T-helper 2 cell treated with Interferon-gamma antibody and Interleukin-4, amounts not matched to agents 100 ng/mL and 5 ng/mL, for 36 hours (primary cell): Measurements from ENCODE around the gene PKP2. TPM values are rescaled to one million over a fixed set of nuclear protein-coding genes. Genes with fewer than 3 reads are reported as not detected.
"Not testable (repeated sequence)": the region's sequence is repeated elsewhere in the genome, so short reads cannot be mapped to it uniquely, and the experiment has no call there.

ENCODE experiments used
- intact Hi-C: fragments of 100-400 bp; cut with micrococcal nuclease; formaldehyde crosslinking; loops from one replicate; pipeline ENCODE4 v1.15.1; 2023
- total RNA-seq: library from RNA; stranded (reverse); gene quantifications from 2 replicates; pipeline ENCODE4 v1.2.3, GENCODE V29; 2022

PKP2 gene
- total RNA-seq, 1 donor from 2014 or later = 0.16 TPM

DNA sequence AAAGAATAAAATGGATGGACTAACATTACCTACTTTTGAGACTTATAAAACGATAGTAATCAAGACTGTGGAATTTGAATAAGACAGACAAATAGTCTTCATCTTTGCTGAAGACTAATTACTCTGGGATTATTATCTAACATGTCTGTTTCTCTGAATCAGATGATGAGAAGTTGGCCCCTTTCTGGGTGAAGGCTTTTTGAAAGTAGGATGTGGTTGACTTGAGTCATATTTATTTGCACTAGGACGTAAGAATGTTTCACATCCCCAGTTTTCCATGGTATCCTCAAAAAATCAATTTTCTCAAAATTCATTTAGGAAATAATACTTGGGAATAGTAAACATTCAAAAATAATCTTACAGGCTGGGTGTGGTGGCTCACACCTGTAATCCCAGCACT, 31.8 kb downstream of the PKP2 start:
- intact Hi-C loops = no loop called here

DNA sequence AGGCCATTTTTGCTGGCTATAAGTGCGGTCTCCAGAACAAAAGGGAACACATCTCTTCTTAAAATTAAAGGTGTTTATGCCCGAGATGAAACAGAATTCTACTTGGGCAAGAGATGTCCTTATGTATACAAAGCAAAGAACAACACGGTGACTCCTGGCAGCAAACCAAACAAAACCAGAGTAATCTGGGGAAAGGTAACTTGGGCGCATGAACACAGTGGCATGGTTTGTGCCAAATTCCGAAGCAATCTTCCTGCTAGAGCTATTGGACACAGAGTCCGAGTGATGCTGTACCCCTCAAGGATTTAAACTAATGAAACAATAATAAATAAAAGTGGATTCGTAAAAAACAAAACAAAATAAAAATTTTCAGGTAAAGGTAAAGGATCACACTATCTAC, 33.4 kb downstream of the PKP2 start:
- intact Hi-C loops = no loop called here

DNA sequence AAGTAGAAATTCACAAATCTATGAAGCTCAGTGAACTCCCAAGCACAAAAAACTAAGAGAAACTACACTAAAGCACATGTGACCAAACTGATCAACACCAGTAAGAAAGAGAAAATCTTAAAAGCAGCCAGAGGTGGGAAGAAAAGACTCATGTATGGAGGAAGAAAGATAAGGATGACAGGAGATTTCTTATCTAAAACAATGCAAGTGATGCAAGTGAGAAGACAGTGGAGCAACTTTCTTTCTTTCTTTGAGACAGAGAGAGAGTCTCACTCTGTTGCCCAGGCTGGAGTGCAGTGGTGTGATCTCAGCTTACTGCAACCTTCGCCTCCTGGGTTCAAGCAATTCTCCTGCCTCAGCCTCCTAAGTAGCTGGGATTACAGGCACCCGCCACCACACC, 34.9 kb downstream of the PKP2 start:
- intact Hi-C loops = not testable (repeated sequence)

DNA sequence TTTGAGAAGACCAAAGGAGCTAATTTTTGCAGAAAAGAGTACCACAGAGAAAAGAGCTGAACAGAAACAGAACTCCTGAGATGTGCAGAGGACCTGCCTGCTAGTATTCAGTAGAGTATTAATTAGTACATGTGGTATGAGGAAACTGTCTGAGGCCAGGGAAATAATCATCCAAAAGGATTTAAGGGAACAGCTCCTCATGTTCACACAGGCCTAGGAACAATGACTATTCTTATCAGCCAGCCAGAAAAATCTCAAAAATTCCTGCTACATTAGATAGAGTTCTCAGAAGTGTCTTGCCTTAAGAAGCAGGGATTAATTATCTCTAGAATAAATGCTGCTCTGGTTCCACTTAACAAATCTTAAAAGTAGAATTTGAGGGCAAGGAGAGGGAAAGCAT, 36.4 kb downstream of the PKP2 start:
- intact Hi-C loops = no loop called here

DNA sequence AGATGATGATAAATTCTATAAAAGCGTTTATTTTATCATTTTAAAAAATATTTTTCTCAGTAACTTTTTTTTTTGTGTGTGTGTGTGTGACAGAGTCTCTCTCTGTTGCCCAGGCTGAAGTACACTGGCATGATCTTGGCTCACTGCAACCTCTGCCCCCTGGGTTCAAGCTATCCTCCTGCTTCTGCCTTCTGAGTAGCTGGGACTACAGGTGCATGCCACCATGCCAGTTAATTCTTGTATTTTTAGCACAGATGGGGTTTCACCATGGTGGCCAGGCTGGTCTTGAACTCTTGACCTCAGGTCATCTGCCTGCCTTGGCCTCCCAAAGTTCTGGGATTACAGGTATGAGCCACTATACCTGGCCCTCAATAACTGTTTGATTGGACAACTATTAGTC, 37.2 kb downstream of the PKP2 start:
- intact Hi-C loops = no loop called here

DNA sequence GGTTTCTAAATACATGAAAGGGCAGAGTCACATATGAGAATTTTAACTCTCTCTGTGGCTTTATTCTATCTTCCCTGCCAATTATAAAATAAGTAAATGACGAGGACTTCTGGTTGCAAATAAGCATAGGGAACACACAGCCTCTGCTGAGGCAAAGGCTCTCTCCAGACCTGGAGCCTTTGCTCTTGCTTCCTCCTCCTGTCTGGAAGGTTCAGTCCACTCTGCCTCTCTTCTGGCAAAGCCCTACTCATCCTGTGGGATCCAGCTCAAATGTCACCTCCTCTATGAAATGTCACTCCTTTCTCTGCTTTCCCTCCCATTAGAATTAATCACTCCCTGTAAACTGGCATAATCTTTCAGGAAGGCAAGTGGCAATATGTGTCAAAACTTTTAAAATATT, 41.9 kb downstream of the PKP2 start:
- intact Hi-C loops = no loop called here

DNA sequence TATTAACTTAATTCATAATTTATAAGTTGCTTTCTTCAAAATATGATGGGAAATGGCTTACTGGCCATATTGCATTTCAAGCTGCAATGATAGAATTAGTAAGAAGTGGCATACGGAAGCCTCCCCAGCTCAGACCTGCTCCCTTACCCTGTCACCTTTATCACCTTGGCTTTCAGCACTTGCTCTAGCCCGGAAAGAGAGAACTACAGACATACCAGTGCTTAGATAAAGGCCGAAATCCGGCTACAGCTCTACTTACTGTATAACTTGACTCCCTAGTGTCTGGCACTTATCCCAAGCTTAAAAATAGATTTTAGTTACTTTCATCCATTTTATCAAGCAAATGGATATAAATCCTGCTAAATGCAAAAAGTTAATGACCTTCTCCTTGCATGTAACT, 42.5 kb downstream of the PKP2 start:
- intact Hi-C loops = no loop called here

DNA sequence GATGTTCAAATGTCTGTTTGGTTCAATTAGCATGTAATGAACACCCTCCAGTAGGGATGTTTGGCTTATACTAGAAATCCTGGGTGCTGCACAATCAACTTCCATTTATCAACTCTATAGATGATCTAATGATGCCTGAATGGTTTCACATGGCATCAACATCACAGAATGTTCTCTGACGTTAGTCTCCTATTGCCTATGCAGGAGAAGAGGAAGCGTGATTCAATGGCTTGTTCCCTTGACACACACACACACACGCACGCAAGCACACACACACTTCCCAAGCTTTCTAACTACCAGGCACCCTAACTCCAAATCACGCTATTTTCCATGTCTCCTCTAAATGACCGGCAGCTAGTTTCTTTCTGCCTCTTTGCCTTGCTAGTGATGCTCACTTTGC, 49.3 kb downstream of the PKP2 start:
- intact Hi-C loops = no loop called here

DNA sequence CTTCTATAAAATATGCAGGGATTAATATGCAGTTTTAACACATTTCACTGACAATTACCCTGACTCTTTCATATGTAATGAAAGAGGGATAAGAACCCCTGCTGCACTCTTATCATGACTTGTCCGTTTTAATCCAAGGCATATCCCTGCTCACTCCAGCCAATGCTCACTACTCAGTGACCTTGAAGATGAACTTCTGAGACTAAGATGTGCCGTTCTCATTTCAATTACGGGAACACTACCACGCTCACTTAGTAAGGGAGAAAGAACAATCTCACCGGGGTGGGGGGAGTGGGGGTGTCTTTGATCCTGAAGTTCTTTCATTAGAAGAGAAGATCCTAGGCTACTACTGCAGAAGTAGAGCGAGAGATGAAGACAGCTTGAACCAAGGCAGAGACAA, 50.5 kb downstream of the PKP2 start:
- intact Hi-C loops = no loop called here

DNA sequence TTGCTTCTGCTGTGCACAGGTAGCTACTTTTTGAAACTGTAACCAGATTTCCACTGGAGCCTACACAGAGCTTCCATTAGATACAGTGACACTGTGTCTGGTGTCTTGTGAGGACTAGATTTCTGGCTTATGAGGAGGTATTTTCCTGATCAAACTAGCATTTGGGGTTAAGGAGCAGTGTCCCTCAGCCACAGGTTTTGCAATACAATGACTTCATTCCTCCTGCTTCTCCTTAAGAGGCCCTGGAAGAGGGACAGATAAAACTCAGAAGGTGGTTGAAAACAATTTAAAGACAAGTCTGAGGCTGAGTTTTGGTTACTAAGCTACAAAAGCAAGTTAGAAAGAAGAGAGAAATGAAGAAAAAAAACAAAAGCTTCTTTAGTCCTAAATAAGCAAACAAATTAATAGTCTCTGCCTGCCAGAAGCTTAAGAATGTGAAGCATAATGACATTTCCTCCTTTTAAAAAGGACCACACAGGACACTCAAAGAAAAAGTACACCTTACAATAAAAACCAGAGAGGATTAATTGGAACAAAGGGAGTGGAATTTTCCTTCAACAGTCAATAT, 53.0 kb downstream of the PKP2 start:
- intact Hi-C loops = no loop called here

DNA sequence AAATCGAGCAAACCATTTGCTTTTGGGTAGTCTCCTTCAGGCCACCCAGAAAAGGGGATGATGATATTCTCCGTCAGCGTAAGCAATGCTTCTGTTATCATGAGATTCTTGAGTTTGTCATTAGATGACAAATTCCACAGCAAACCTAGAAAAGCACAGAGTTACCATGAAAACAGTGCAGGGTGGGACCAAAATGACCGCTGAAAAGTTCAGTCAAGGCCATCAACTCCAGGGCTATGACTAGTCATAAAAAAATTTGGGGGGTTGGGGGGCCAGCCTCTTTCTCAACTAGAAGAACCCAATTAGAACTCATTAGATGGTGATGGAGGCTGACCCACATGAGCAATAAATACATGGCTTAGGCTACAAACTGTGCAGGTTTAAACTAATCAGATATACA, 55.5 kb downstream of the PKP2 start:
- intact Hi-C loops = no loop called here

DNA sequence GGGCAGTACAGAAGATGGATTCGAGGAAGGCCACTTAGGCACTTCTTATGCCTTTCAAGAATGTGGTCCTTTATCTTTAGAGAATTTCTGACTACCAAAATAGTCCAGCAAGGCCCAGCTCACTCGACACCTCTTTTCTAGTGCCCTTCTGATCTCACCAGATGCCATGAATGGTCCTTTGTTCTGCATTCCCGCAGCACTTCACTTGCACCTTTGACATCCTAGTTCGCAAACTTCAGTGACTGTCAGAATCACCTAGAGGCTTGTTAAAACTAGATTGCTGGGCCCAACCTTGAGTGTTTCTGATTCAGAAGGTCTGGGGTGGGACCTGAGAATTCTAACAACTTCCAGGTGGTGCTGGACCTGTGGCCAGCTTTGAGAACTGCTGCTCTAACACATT, 56.7 kb downstream of the PKP2 start:
- intact Hi-C loops = no loop called here

DNA sequence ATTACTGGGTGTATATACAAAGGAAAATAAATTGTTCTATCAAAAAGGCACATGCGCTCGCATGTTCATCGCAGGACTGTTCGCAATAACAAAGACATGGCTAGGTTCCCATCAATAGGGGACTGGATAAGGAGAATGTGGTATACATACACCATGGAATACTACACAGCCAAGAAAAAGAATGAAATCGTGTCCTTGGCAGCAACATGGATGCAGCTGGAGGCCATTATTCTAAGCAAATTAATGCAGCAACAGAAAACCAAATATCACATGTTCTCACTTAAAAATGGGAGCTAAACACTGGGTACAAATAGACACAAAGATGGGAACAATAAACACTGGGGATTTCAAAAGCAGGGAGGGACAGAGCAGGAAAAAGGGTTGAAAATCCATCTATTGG, 58.6 kb downstream of the PKP2 start:
- intact Hi-C loops = no loop called here

DNA sequence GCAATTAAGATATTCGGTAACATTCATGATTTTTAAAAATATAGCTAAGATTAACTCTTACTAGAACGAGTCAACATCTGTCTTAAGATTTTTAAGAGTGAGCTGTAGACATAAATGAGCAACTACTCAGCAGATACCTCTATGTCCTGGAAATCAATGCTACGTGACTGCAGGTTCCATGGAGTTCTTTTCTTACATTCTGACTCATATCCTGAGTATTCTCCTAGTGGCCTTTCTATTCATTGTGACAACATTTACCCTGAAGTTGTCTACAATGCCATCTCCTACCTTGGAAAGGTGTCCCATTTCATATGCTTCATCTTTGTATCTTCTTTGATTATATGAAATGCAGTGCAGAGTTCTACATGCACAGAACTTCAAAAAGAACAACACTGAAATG, 59.9 kb downstream of the PKP2 start:
- intact Hi-C loops = no loop called here

DNA sequence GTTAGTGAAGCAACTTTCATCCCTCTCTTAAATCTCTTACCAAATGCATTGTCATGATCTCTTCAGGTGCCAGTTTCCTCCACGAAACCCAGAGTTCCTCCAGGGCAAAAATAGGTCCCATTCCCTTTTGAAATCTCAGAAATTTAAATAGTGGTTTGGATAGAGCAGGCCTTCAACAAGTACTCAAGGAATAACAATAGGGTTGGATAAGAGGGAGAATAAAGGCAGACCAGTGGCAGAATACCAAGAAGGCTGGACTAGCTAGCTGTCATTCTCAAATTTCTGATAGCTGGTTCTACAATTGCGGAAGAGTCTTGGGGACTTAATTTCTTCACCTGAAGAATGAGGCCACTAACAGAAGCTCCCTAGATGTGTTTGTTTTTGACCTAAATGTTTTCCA, 62.5 kb downstream of the PKP2 start:
- intact Hi-C loops = loop anchor here (2.0 kb wide), 1 partner anchor 33 kb away; no protein-coding TSS in a partner anchor

DNA sequence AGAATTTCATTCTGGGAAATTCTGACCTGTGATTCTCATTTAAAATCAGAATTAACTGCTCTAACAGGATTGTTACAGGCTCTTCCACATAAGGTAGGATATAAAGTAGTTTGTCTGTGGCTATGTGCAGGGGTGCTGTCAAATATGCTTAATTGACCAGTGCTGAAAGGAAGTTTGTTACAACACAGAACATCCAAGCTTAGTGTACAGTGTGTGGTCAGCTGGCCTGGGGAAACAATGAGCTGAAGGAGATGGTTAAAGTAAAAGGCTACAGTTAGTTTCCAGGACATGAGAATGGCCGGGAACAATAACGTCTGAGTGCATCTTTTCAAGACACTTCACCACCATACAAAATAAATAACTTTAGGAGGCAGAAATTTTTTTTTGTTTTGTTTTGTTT, 68.0 kb downstream of the PKP2 start:
- intact Hi-C loops = no loop called here

DNA sequence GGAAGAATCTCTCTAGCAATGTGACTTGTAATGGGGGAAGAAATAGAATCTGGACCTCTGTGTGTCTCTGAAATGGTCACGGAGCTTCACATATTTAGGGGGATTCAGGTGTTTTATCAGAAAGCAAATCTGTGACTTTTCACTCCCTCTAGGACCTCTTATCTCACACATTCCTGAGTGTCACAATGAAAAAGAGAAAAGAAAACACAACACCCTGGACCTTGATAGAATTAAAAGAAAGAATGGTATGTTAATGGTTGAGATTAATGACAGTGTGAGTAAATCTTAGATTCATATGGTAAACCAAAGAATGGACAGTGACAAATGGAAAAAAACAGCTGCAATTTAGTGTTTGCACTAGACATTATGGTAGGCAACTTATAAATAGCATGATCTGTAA, 68.5 kb downstream of the PKP2 start:
- intact Hi-C loops = no loop called here

DNA sequence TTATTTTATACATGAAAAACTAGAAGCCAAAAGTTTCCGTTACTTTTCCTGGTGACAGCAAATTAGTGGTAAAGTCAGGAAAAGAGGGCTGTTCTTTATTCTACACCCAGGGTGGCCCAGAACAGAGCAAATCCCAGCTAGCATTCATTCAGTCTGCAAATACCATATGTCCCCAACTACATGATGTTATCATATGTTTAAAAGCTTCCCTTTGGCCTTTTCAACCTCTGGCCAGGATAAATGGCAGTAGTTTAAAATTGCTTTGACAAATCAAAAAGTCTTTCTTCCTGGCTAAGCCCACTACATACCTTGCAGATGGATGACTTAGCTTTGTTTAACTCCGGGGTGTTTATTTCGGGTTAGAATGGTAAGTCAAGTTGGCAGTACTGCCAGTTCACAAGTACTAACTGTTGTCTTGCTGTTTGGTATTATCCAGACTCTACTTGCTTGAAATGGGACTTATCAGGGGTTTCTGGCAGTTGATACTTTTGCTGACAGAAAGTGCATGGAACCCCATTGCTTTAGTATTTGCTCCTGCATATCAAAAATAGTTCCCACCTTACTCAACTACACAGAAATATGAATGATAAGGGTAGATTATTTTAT, 69.7 kb downstream of the PKP2 start:
- intact Hi-C loops = no loop called here

DNA sequence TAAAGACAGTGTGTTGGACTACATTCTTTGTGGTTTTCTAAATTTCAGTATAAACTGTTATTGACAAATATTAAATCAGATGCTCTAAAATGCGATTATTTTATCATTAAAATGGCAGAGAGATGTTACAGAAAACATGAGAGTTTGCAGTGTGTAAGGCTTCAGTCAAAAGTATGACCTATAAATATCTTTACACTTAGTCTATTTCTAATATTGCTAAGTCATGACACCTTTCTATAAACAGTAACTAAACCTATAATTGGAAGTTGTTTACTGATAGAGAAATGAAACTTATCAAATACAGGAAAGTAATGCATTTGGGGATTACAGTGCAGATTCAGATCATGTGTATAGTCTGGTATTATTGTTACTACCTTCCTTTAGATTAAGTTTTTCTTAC, 72.0 kb downstream of the PKP2 start:
- intact Hi-C loops = no loop called here

DNA sequence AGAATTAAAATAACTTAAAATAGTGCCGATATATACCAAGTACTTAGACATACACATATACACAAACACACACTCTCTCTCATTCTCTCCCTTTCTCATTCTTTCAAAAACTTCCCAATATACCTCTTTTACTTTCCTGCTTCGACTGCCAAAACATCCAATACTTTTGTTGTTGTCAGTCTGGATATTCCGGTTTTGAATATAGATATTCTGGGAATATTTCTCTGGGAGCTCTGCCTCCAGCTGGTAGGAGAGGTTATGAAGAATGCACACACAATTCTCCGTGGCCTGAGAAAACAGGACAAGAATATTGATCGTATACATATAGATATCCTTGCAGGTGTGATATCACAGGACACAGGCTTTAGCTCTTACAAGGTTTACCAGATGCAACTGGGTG, 74.2 kb downstream of the PKP2 start:
- intact Hi-C loops = no loop called here

DNA sequence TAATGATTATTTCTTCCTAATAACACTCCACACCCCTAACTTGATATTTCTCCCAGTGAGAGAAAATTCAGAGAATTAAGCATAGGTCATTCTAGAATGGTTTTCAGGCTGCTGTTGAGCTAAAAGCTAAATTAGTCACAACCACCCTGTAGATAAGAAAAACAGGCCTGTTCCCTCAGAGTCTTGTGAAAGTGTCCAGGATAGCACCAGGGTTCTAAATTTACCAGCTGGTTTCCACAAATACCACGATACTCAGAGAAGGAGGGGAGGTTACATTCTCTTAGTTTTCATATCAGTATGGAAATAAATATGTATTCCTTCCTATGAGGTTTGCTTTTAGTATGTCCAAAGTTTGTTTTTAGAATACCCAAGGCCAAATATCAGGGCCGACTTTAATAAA, 74.9 kb downstream of the PKP2 start:
- intact Hi-C loops = no loop called here

DNA sequence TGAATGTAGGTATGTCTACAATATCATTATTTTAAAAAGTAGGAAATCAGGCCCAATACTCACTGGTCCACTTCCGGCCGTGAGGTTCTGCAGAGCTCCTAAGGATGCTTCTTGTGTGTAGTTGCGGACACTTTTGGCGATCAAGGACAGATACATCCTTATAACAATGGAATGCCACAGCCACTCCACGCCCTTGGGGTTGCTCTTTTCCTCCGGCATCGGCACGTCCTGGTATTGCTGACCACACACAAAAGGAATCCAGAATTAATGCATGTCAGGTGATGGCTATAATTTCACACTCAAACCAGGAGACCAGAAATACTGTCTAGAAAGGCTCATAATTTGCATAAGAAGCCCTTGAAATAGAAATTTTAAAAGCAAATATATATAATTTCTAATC, 75.3 kb downstream of the PKP2 start:
- intact Hi-C loops = no loop called here

DNA sequence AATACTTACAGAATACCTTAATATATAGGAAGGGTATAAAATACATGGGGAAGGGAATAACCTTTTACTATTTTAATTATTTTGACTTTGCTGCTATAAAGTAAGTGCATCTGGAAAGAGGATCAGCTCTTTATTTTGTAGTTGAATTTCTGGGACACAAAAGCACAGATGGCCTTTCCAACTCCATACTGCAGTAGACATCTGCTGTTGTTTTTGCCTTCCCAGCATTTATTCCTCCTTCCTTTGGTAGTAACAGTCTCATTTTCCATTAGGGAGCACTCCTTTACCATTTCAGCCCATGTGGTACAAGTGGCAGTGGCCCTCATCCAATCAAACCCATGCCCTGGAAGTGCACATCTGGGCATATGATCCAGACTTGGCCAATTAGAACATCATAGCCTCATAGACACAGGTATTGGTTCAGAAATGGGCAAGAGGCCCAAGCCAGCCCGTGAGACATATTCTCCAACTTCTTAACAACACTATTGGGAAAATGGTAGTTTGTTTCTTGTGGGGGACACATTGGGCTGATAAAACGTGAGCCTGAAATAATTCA, 76.1 kb downstream of the PKP2 start:
- intact Hi-C loops = no loop called here

DNA sequence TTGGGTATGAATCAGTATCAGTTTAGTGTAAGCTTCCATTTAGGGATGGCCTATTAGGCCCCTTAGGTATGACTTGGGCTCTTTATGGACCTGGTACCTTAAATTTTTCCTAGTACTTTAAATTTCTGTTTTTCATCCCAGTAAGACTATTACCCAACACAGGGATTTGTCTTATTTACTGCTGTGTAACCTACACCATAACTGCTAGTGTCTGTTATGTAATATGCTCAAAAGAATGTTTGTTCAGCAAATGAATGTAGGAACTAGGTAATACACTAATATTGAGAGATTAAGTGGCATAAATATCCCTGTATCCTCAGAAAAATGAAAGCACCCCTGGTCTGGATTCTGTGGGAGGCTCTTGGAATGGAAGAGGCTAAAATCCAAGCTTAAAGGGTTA, 77.2 kb downstream of the PKP2 start:
- intact Hi-C loops = no loop called here
